GM21390 (cell line): ENCODE data around the gene SLC5A7.

Source experiments
- ATAC-seq: cut with Tn5 transposase; IDR thresholded peaks from one replicate; pipeline ENCODE4 v1.9.1; 2021; ENCODE audit not compliant: unreplicated experiment

The SLC5A7 gene

GRCh38 chr2:107986278-107987217 lies at the start of gene SLC5A7:
SLC5A7 (plus strand) TSS chr2:107986524; CDS start chr2:107988156, 1,632 bp downstream.
- no peak for ATAC-seq

DNA sequence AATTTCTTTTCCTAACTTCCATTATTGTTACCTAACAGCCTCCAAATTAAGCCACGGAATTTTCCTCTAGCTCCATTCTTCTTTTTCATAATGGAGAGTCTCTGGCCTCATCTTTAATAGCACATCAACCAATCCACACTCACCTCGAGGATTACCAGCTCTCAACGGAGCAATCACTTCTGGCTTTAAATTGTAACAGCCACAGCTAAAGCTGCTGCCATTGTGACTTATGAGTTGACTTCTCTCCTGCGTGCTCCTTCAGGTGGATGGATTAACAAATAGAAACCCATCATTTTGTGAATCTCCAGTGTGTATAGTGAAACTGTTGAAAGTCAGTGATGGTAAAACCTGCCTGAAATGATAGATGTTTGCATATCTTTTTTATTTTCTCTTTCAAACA lies 24.9 kb upstream of the SLC5A7 start:
- ATAC-seq, result no peak

DNA sequence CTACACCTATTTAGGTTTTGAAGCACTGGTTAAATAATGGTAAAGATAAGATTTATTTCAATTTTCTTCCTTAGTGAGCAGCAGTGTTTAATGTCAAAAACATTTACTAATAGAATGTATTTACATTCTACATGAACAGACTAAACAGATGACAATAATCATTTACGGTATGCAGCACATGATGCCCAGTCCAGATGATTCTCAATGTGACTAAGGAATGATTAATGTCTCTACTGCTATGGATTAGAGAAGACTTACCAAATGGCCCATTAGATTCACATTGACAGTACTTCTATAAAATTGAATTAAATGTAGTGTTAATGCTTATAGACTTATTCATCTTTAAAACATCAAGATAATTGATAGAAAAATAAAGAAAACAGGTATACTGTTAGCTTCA lies 22.1 kb upstream of the SLC5A7 start:
- no peak for ATAC-seq

DNA sequence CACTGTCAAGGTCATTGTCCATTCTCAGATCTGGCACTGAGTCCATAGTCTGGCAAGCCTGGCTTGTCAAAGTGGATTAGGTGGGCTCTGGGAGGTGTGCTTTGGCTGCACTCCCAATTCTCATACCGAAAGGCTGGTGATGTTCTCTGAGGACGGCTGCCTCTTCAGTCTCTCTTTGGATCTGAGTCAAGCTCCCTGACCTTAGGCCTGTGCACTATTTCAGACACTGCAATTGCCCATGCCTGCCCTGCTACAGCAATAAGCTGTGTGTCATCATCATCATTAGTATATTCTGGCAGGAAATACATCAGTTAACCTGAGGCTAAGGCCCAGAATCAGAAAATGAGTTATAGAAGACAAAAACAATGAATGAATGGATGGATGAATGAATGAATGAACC lies 1.6 kb upstream of the SLC5A7 start:
- ATAC-seq, result no peak

DNA sequence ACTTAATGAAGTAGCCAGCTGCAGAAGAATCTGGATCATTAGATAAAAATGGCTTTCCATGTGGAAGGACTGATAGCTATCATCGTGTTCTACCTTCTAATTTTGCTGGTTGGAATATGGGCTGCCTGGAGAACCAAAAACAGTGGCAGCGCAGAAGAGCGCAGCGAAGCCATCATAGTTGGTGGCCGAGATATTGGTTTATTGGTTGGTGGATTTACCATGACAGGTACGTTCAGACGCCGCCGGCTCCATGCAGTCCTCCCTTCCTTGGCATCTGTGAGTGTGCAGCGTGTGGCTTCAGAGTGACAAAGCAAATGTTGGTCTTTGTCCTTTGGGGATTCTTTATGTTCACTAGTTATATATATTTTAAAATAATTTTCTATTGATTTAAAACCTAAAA lies 1.8 kb downstream of the SLC5A7 start:
- no peak for ATAC-seq

DNA sequence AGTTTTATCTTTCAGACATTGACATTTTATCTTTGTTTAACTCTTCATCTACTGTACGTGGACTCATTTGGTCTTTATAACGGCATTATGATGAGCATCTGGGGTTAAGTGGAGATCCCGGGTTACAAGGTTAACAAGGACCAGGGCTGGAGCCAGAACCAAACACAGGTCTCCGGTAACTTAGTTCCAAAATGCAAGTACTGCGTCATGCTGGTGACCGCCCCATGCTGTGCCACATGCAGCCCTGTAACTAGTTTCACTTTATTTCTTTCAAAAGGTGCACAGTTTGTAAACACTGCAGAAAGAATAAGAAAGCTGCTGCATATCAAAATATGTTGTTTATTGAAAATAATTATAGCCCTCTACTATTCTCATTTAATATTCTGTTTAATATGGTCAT lies 3.1 kb downstream of the SLC5A7 start:
- ATAC-seq, result no peak

- ATAC-seq, result no peak
These were observed 4.4 kb downstream of the SLC5A7 start for GRCh38 chr2:107990718-107991117.

- no peak for ATAC-seq
These were observed 5.7 kb downstream of the SLC5A7 start for GRCh38 chr2:107992069-107992468.

GRCh38 chr2:107999158-107999557 lies 12.8 kb downstream of the SLC5A7 start:
- no peak for ATAC-seq

- ATAC-seq, result no peak
These were observed 24.7 kb downstream of the SLC5A7 start for GRCh38 chr2:108010912-108011591.

- ATAC-seq, result no peak
These were observed 27.0 kb downstream of the SLC5A7 start for GRCh38 chr2:108013305-108013704.

DNA sequence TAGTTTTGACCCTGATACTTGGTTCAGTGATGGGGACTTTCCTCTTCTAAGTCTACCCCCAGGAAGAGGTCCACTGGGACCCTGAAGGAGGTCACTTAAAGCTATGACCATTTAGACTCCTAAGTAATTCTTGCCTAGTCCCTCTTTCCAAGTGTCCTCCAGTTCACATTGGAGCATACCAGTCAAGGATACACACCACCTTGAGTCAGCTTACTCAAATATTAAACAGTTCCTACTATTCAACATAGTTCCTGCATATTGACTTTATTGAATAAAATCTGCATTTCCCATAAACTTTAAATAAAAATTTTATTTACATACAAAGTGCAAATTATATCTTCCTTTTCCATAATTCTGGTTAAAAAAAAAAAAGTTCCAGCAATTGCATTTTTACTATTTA lies 36.3 kb downstream of the SLC5A7 start:
- ATAC-seq, result no peak

GRCh38 chr2:108023776-108024175 lies 37.5 kb downstream of the SLC5A7 start:
- ATAC-seq, result no peak

DNA sequence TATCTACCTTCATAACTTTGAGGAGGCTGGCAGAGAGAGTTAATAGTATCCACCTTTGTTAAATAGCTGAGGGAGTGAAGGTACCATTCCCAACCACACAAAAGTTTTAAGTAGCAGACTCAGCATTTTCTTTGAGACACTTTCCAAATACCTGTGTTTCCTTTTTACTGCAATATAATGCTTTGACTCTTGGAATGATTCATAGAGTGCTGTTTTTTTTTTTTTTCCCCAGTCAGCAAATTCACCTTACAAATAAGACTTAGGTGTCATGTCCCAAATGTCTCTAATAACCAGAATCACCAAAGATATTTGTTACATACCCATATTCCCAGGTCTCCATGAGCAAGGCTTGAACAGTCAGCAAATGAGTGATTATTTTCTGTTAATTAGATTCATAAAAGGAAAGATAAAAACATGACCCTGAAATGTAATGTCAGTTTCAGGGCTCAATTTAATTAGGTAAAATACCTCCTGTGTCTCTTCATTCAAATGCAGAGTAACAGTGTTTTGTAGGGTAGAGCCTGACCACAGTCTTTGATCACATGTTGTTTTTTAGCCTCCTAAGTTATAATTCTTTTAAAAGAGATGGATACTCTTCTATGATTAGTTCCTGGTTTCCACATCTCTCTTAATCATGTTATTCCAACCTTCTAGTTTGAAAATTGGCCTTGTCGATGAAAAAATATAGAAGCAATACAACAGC lies 39.9 kb downstream of the SLC5A7 start:
- ATAC-seq, result no peak

GRCh38 chr2:108029496-108029895 lies 43.2 kb downstream of the SLC5A7 start:
- ATAC-seq, result no peak

DNA sequence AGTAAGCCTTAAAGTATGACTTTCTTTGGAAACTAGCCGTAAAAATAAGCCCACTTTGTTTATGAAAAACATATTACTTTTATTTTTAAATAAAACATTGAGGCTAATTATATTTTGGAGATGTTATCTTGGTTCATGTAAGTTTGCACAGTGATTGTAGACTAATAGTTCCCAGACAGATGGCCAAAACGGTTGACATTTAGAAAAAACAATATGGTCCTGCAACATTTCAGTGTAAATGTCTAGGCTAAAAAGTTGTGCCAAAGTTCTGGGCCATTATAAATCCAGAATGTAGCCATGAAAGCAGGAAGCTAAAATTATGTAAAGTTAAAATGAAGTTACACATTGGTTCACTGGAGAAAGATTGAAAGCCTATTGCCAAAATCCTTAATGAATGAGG lies 43.6 kb downstream of the SLC5A7 start:
- no peak for ATAC-seq

DNA sequence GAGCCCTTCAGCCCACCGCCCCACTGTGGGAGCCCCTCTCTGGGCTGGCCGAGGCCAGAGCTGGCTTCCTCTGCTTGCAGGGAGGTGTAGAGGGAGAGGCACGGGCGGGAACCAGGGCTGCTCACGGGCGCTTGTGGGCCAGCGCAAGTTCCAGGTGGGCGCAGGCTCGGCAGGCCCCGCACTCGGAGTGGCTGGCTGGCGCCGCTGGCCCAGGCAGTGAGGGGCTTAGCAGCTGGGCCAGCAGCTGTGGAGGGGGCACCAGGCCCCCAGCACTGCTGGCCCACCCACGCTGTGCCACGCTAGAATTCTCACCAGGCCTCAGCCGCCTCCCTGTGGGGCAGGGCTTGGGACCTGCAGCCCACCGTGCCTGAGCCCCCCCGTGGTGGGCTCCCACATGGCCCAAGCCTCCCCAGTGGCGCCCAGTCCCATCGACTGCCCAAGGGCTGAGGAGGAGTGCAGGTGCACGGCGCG lies 45.2 kb downstream of the SLC5A7 start:
- no peak for ATAC-seq

DNA sequence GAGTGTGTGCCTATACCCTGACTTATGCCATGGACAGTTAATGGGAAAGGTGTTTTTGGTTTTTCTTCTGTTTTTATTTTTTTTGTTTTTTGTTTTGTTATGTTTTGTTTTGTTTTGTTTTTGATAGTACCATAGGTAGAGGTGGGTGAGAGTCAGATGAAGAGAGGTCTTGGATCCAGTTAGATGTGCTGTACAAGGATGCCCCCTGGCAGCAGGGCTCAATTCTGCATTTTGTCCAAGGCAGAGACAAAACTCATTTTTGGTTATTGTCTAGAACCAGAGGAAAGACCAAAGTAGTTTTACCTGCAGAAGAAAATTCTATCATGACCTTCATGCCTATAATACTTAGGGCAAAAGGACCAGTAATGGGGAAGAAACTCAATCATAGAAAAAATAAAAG lies 48.5 kb downstream of the SLC5A7 start:
- no peak for ATAC-seq

- no peak for ATAC-seq
These were observed 62.4 kb downstream of the SLC5A7 start for GRCh38 chr2:108048752-108049151.

DNA sequence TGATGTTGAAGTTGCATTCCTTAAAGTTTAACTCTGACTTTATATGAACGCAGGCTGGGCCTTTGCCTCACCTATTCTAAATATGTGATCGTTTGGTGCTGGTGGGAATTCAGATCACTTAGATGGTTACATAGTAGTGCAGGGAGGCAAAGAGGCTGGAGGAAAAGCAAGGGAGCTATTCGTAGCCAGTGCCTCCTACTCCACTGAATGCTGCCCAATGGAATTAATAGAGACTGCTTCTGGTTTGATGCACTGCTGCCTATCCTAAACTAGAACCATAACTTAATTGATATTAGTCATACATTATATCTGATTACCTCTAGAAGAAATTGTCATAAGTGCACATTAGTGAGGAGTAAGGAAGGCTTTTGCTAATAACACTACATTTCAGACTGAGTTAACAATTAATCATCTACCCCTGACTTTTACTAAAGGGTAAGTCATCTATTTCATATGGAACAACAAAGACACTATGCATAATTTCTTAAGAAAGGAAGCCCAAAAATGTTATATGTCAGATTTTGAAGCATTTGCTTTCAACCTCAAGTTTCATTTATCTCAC lies 72.3 kb downstream of the SLC5A7 start:
- no peak for ATAC-seq

DNA sequence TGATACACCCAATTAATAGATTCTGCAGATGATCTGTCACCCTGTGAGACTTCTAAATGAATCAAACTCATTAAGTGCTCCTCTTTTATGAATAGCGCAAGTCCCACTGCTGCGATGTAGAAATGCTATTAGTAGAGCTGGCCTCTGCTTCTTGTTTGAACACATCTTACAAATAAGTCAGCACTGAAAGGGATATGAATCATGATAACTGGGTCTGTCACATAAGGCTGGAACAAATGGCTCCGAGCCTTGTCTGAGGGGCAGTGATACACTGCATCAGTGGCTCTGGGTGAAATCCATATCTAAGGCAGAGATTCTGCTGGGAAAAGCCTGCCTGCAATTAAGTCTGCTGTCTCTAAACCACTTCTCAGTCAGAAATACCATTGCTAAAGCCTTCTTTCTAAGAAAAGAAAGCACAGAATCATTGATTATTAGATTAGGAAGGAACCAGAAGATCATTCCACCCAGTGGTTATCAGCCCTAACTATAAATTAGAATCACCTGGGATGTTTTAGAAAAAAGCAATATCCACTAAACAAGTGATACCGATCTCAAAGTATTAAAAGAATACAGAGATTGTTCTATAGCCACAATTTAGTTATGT lies 75.2 kb downstream of the SLC5A7 start:
- no peak for ATAC-seq
